ENCODE measurements around the gene ETS1.

The ETS1 gene

GRCh38 chr11:128421577-128422330 lies 165.6 kb downstream of the ETS1 start:
- DNase-seq: no peak

DNA sequence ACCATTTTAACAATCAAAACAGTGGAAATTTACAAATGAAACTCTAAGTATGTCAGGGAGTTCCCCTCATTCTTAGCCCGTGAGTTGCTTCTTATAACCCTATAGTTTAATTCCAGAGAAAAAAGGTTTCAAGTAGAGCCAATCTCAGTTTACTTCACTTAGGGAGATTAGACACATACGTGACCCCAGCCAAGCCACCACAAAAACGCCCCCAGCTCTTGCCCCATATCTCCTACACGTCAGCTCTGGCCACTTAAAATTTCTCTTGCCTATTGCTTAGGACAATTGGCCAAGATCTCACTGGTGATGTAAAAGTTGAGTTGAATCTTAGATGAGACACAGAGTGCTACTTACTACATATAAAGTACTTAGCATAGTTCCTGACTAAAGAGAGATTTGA lies 166.4 kb downstream of the ETS1 start:
- no peak for DNase-seq

DNA sequence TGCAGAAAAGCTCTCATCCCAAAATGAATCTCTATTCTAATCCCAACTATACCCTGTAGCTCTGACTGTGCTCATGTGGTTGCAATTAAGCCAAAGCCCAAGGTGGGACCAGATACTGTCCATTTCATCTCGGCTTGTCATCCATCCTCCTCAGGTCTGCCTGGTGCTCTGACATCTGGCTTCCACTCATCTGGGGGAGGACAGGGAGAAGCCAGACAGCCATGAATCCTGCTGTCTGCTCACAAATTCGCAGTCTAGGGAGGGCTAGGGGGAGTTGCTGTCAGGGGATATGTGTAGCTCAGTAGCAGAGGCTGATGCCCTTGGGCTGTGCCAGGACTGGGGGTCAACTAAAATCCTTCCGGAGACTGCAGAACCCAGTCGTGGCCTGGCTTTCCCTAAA lies 167.1 kb downstream of the ETS1 start:
- DNase-seq: no peak

DNA sequence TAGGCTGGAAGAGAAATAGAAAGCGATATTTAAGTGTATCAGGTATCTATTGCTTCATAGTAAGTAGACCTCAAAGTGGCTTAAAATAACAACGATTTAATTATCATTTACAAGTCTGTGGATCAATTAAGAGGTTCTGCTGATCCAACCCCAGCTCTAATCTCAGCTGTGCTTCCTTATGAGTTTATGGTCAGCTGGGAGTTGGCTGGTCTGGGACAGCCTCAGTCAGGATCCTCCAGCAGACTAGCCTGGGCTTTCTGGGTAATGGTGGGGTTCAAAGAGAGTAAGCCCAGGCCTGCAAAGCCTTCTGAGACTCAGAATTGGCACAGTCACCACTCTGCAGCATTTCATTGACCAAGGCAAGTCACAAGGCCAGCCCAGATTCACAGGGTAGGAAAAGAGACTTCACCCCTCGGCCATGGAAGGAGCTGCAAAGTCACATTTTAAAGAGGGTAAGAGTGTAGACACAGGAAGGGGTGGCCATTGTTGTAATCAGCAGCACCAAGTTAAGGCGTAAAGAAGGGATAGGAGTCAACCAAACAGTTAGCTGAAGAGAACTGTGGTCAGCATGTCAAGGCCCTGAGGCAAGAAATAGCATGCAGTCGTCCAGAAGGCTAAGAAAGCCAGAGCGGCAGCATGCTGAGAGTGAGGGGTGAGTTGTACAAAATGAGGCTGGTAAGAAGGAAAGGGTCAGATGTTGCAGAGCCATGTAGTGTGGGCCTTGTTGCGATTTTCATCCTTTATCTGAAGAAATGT lies 168.2 kb downstream of the ETS1 start:
- no peak for DNase-seq

GRCh38 chr11:128417607-128418324 lies 169.6 kb downstream of the ETS1 start:
- DNase-seq: no peak

- DNase-seq: no peak
Observed at GRCh38 chr11:128416976-128417375, 170.4 kb downstream of the ETS1 start.

- DNase-seq: no peak
Observed at GRCh38 chr11:128415539-128415938, 171.8 kb downstream of the ETS1 start.

GRCh38 chr11:128412847-128413791 lies 174.2 kb downstream of the ETS1 start:
- DNase-seq: no peak

DNA sequence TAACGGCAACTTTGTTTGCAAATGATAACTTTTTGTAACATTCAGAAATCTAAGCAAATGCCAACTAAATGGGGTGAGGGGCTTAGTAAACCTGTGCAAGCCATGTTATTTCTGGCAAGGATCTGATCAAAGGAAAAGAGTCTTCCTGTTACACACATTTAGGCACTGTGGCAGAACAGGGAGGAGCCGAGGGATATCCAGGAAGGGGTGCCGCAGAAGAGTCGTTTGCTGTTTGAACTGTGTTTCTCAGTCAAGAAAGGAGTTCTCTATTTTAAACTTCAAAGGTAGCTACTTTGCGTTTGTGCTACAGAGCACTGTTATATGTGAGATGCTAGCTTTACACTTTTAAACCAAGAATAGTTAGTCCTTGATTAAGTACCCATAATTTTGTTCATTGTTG lies 175.5 kb downstream of the ETS1 start:
- no peak for DNase-seq

GRCh38 chr11:128411150-128411549 lies 176.2 kb downstream of the ETS1 start:
- DNase-seq: no peak

DNA sequence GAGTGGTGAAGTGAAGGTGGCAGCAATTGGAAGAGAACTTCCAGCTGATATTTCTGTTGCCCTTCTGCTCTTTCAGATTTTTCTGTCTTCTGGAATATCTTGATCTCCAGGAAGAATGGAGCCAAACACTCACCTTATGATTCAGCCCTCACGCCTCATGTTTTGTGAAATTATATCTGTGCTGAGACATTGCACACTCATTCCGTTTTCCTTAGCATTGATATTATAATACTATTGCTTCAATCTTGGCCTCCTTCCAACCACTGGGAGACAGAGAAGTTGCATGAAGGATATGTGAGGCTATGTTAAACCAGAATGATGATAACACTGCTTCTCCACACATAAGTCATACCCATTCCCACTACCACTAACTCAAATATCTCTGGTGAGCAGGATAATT lies 177.9 kb downstream of the ETS1 start:
- no peak for DNase-seq

Measured in NCI-H146 (cell line).